ENCODE data around the gene APOBEC3A. TPM values are rescaled to one million over a fixed set of nuclear protein-coding genes. Genes with fewer than 3 reads are reported as not detected.

Gene APOBEC3A
- total RNA-seq, 4 donors from 2014 or later: 0.29 to 0.39 TPM; not detected in 2

DNA sequence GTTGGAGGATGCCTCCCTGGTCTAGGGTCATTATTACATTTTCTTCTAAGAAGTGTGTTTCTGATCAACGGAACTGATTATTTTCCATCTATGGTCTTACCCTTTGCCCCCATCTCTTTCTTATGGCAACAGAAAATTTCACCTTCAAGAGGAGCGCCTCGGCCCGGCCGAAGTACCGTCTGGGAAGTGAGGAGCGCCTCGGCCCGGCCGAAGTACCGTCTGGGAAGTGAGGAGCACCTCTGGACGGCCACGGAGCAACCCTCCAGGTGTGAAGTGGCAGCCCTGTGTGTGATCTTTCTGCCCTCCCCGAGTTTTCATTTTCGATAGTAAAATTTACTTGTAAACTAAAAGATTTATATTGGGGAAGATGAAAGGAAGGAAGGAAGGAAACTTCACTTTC, 53.5 kb downstream of the APOBEC3A start:
- DNase-seq (ENCODE audit: low spot score in 2 of 2): no peak
- TF ChIP-seq, protein P1, sequence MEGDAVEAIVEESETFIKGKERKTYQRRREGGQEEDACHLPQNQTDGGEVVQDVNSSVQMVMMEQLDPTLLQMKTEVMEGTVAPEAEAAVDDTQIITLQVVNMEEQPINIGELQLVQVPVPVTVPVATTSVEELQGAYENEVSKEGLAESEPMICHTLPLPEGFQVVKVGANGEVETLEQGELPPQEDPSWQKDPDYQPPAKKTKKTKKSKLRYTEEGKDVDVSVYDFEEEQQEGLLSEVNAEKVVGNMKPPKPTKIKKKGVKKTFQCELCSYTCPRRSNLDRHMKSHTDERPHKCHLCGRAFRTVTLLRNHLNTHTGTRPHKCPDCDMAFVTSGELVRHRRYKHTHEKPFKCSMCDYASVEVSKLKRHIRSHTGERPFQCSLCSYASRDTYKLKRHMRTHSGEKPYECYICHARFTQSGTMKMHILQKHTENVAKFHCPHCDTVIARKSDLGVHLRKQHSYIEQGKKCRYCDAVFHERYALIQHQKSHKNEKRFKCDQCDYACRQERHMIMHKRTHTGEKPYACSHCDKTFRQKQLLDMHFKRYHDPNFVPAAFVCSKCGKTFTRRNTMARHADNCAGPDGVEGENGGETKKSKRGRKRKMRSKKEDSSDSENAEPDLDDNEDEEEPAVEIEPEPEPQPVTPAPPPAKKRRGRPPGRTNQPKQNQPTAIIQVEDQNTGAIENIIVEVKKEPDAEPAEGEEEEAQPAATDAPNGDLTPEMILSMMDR (IDR thresholded peaks at IDR 0.05): no peak
- TF ChIP-seq POLR2A (IDR thresholded peaks at IDR 0.05): no peak
- no peak overlapping the region for H3K4me3 ChIP-seq (ENCODE audit: low read depth, poor library complexity, severe bottlenecking)
- 84 to 85% methylated on average over 15 of the region's 15 CpGs for WGBS, 2 donors
- intact Hi-C loops (cut with DNase I; ENCODE audit: low total_unique reads): no loop called here

Other genes starting within 250 kb of the APOBEC3A start
- 100 to 1,000 TPM; 231 to 344 (median 282) TPM for gene SUN2, start 201.6 kb upstream of the APOBEC3A start, total RNA-seq
- 10 to 100 TPM; 15.3 to 24.2 (median 23.7) TPM for gene DNAL4, start 163.5 kb upstream of the APOBEC3A start, total RNA-seq
- gene NPTXR, start 113.6 kb upstream of the APOBEC3A start, total RNA-seq: 1 to 10 TPM in 2 of 4 donors, under 1 TPM in 2; 0.34 to 4.6 (median 1.7) TPM
- 10 to 100 TPM in 2 of 4 donors, 1 to 10 TPM in 2; 5.1 to 20.0 (median 13.9) TPM for gene CBX6, start 85.4 kb upstream of the APOBEC3A start, total RNA-seq
- 1 to 10 TPM in 1 of 4 donors, under 1 TPM in 2, not detected in 1; 0.15 to 2.4 (median 0.21) TPM for gene APOBEC3B, start 24.7 kb downstream of the APOBEC3A start, total RNA-seq
- 1 to 10 TPM; 4.6 to 8.0 (median 6.8) TPM for gene APOBEC3C, start 56.6 kb downstream of the APOBEC3A start, total RNA-seq
- gene APOBEC3D, start 63.5 kb downstream of the APOBEC3A start, total RNA-seq: under 1 TPM in 3 of 4 donors, not detected in 1; 0.32 to 0.78 (median 0.59) TPM
- 1 to 10 TPM in 1 of 4 donors, under 1 TPM in 2, not detected in 1; 0.30 to 4.0 (median 0.86) TPM for gene APOBEC3F, start 83.3 kb downstream of the APOBEC3A start, total RNA-seq
- 1 to 10 TPM; 1.1 to 3.9 (median 1.9) TPM for gene APOBEC3G, start 119.7 kb downstream of the APOBEC3A start, total RNA-seq
- gene APOBEC3H, start 139.6 kb downstream of the APOBEC3A start, total RNA-seq: not detected
- gene CBX7, start 195.1 kb downstream of the APOBEC3A start, total RNA-seq: 100 to 1,000 TPM in 1 of 4 donors, 10 to 100 TPM in 3; 47.6 to 108 (median 64.8) TPM

Measured in lower leg skin (tissue), 4 donors.